GM12872 (cell line): Measurements from ENCODE around the gene BARHL1.

Source experiments
- TF ChIP-seq, protein P1 (sequence below): IDR thresholded peaks from 3 replicates; pipeline ENCODE4 v1.5.1; 2011; ENCODE audit warnings: low read depth, mild to moderate bottlenecking, low read length, moderate library complexity; ENCODE audit not compliant: insufficient read depth

Gene BARHL1

DNA sequence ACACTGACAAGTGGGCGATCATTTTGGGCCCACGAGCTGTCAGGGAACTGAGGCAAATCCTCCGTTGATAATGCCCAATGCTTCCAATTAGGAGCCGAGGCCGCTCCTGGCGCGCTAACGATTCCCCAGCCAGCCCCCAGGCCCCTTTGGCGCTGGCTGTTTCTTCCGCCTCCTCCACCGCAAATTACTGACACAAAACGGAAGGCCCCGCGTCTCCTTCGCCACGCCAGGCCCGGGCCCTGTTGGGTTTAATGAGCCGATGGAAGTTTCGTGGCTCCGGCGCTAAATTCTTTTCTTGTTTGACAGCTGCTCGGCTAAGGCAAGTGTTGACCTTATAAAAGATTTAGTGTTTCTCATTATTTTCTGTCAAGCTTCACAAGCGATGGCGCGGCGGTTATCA, 25.7 kb upstream of the BARHL1 start:
- TF ChIP-seq, protein P1, sequence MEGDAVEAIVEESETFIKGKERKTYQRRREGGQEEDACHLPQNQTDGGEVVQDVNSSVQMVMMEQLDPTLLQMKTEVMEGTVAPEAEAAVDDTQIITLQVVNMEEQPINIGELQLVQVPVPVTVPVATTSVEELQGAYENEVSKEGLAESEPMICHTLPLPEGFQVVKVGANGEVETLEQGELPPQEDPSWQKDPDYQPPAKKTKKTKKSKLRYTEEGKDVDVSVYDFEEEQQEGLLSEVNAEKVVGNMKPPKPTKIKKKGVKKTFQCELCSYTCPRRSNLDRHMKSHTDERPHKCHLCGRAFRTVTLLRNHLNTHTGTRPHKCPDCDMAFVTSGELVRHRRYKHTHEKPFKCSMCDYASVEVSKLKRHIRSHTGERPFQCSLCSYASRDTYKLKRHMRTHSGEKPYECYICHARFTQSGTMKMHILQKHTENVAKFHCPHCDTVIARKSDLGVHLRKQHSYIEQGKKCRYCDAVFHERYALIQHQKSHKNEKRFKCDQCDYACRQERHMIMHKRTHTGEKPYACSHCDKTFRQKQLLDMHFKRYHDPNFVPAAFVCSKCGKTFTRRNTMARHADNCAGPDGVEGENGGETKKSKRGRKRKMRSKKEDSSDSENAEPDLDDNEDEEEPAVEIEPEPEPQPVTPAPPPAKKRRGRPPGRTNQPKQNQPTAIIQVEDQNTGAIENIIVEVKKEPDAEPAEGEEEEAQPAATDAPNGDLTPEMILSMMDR, result no peak

DNA sequence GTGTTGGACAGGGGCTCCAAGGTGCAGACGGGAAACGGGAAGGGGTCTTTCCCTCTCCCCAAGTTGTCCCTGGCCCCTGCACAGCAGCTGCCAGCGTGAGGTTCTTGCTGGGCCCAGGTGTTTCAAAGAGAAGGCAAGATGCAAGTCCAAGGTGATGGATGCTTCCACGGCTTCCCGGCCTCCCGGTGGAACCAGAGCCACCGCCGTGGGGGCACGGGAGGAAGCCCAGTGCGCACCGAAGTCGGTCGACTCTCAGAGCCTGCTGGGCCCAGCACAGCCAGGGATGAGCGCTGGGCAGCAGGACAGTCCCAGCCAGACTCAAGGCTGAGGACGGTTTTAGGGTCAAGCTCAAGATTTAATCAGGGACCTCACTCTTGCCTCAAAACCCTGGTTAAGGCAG, 25.2 kb upstream of the BARHL1 start:
- TF ChIP-seq, protein P1, result no peak

DNA sequence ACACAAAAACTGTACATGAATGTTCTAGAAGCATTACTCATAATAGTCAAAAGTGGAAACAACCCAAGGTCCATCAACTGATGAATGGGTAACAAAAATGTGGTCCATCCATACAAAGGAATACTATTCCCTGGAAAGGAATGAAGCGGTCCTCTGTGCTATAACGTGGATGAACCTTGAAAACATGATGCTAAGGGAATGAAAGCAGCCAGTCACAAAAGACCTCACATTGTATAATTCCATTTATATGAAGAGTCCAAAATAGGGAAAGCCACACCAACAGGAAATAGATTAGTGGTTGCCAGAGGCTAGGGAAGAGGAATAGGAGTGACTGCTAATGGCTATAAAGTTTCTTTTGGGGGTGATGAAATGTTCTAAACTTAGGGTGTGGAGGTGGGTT, 22.7 kb upstream of the BARHL1 start:
- TF ChIP-seq, protein P1, result no peak

DNA sequence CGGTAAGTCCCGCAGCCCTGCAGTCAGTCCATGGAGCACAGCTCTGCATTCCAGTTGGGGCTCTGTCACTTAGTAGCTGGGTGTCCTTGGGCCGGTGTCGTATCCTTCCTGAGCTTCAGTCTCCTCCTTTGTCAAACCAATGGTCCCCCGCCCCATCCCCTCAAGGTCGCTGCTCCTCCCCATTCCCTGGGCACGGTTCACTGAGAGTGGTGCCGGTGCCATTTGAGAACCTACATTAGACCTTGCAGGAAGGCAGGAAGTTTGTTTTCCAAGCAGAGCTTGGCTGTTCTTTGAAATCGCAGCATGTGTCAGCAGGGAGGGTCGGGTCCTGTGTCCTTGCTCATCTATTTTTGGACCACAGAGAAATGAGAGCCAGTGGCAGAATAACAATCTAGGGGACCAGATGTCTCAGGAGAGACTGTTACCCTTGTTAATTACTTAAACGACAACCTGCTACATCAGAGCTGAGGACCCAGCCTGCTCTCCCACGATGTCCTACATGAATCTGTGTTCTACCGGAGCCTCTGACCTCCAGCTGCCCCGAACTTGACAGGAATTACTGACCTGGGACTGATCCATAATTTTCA, 21.7 kb upstream of the BARHL1 start:
- TF ChIP-seq, protein P1, result no peak

DNA sequence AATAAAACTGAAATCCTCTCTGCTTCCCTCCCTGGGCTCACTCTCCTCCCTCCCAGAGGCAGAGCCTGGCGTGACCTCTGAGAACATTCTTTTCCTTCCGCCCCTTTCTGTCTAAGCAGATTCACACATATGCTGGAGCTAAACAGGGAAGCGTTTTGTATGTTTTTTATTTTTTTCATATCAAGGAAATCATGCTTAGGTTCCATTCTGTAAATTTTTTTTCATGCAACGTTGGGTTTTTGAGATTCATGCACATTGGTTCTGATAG, 20.2 kb upstream of the BARHL1 start:
- TF ChIP-seq, protein P1, result no peak

DNA sequence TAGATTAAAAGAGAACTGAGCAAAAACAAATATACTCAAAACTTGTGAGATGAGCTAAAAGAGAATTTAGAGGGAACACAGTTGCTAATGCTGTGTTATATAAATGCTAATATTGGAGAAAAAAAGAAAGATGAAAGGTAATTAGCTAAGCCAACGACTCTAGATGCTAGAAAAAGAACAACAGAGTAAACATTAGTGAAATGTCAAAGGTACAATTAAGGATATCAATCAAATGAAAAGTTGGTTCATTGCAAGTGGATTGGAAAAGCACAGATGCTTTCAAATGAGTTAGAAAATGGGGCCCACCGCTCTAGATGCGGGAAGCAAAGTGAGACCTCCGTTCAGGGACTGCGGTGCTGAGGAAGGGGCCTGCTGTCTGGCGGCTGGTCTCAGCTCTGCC, 17.9 kb upstream of the BARHL1 start:
- TF ChIP-seq, protein P1, result no peak

DNA sequence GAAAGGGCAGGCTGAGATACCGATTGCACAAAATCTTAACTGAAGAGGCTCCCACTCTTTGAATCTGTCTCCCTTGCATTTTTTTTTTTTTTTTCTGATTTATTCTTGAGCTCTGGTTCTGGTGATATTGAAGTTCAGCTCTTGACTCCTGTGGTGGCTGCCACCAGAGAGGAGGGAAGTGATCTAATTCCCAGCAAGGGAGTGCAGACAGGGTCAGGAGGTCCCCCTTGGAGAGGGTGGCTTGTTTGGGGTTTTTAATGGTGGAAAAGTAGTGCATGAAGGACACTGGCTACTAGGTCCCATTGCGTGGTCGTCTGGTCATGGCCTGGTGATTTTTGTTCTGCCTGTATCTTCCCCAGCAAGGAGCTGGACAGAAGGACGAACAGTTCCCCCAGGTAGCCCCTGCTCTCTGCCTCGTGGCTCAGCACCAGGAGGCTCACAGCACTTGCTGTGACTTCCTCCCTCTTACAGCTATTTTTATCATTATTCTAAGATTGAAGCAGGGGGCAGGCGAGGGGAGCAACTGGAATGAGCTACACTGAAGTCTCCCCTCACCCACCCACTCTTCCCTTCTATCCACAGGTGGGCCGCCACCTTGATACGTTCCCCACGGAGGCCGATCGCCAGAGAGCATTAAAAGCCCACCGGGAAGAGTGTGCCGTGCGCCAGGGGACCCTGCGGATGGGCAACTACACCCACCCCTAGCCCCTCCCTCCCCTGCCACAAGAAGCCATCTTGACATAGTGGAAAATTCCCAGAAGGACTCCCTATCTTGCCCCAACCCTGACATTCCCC, 10.4 kb upstream of the BARHL1 start:
- TF ChIP-seq, protein P1, result no peak
